ENCODE data around the gene STAP2.

DNA sequence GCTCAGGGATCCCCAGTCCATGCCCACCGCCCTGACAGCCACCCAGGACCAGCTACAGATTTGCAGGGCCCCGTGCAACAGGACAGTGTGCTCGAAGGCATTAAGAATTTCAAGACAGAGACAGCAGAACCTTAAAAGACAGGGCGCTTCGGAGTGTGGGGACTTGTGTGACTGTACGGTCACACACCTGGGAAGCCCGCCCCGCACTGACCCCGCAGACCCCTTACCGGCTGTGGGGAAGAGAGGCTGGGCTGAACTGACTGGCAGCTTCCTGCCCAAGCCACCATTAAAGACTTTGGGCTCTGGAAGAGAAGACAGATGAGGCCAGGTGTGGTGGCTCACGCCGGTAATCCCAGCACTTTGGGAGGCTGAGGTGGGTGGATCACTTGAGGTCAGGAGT lies 14.4 kb downstream of the STAP2 start:
- no peak for TF ChIP-seq EZH2phosphoT487 (conservative IDR thresholded peaks at IDR 0.05; ENCODE audit: low read length)
- TF ChIP-seq, protein P1, sequence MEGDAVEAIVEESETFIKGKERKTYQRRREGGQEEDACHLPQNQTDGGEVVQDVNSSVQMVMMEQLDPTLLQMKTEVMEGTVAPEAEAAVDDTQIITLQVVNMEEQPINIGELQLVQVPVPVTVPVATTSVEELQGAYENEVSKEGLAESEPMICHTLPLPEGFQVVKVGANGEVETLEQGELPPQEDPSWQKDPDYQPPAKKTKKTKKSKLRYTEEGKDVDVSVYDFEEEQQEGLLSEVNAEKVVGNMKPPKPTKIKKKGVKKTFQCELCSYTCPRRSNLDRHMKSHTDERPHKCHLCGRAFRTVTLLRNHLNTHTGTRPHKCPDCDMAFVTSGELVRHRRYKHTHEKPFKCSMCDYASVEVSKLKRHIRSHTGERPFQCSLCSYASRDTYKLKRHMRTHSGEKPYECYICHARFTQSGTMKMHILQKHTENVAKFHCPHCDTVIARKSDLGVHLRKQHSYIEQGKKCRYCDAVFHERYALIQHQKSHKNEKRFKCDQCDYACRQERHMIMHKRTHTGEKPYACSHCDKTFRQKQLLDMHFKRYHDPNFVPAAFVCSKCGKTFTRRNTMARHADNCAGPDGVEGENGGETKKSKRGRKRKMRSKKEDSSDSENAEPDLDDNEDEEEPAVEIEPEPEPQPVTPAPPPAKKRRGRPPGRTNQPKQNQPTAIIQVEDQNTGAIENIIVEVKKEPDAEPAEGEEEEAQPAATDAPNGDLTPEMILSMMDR (IDR thresholded peaks at IDR 0.05; ENCODE audit: insufficient read depth, low read length, poor library complexity, severe bottlenecking) = no peak
